Neural cell (in vitro differentiated cells): ENCODE data around the gene MEIOB. TPM values are rescaled to one million over a fixed set of nuclear protein-coding genes. Genes with fewer than 3 reads are reported as not detected.

Experiments used
- H2AFZ ChIP-seq: fragments of 200-600, 300-800 bp; sonication (generic), shearing (Covaris generic); 2 replicates; pipeline ENCODE4 v1.6.0; 2014; ENCODE audit warnings: low read depth, mild to moderate bottlenecking, antibody characterized with exemption, low read length, moderate library complexity
- H3F3A ChIP-seq: fragments of 200-600 bp; shearing (Covaris generic); 2 replicates; pipeline ENCODE4 v1.6.1; 2016; ENCODE audit warnings: mild to moderate bottlenecking, moderate library complexity, mixed read lengths, antibody characterized with exemption, low read length; ENCODE audit not compliant: insufficient read depth, poor library complexity, severe bottlenecking
- H3K27ac ChIP-seq: fragments of 200-600, 300-800 bp; sonication (generic), shearing (Covaris generic); 2 replicates; pipeline ENCODE4 v1.5.1; 2014; ENCODE audit warnings: mild to moderate bottlenecking, low read length, moderate library complexity
- H3K27me3 ChIP-seq: fragments of 300-800, 200-600 bp; sonication (generic), shearing (Covaris generic); 2 replicates; pipeline ENCODE4 v1.6.0; 2014; ENCODE audit warnings: mild to moderate bottlenecking, low read depth, low read length, moderate library complexity; ENCODE audit not compliant: insufficient read depth
- H3K36me3 ChIP-seq: fragments of 300-800, 200-600 bp; sonication (generic), shearing (Covaris generic); 2 replicates; pipeline ENCODE4 v1.5.1; 2014; ENCODE audit warnings: mild to moderate bottlenecking, antibody characterized with exemption, low read length, moderate library complexity; ENCODE audit not compliant: insufficient read depth
- H3K4me2 ChIP-seq: fragments of 300-800, 200-600 bp; sonication (generic), shearing (Covaris generic); 2 replicates; pipeline ENCODE4 v1.6.0; 2014; ENCODE audit warnings: mild to moderate bottlenecking, low read length
- H3K4me3 ChIP-seq: fragments of 300-800, 200-600 bp; sonication (generic), shearing (Covaris generic); 2 replicates; pipeline ENCODE4 v1.5.1; 2014; ENCODE audit warnings: mild to moderate bottlenecking, low read length, moderate library complexity
- H3K79me2 ChIP-seq: fragments of 200-600 bp; shearing (Covaris generic); replicated peaks from 2 replicates; pipeline ENCODE4 v1.6.0; 2014; ENCODE audit warnings: mild to moderate bottlenecking, low read length, moderate library complexity; ENCODE audit not compliant: insufficient read depth
- H3K9ac ChIP-seq: fragments of 300-800, 200-600 bp; sonication (generic), shearing (Covaris generic); 2 replicates; pipeline ENCODE4 v1.6.1; 2016; ENCODE audit warnings: mild to moderate bottlenecking, low read length, mixed read lengths
- H3K9me2 ChIP-seq: fragments of 200-600 bp; shearing (Covaris generic); 2 replicates; pipeline ENCODE4 v1.6.1; 2016; ENCODE audit warnings: mild to moderate bottlenecking, low read length, mixed read lengths; ENCODE audit not compliant: insufficient read depth
- H3K9me3 ChIP-seq: fragments of 200-600, 300-800 bp; sonication (generic), shearing (Covaris generic); 2 replicates; pipeline ENCODE4 v1.6.1; 2016; ENCODE audit warnings: mild to moderate bottlenecking, mixed run types, low read length, moderate library complexity, mixed read lengths
- H4K20me1 ChIP-seq: fragments of 200-600 bp; shearing (Covaris generic); 2 replicates; pipeline ENCODE4 v1.6.1; 2016; ENCODE audit warnings: mild to moderate bottlenecking, mixed run types; ENCODE audit not compliant: insufficient read depth
- EP300 ChIP-seq: fragments of 450-650 bp; conservative IDR thresholded peaks from 2 replicates; pipeline ENCODE4 v1.6.1; 2014; ENCODE audit warnings: antibody characterized with exemption, mild to moderate bottlenecking, moderate library complexity; ENCODE audit not compliant: poor library complexity, severe bottlenecking
- EZH2 ChIP-seq: fragments of 200-600, 300-800 bp; shearing (Covaris generic), sonication (generic); IDR thresholded peaks from 2 replicates; pipeline ENCODE4 v1.6.1; 2014; ENCODE audit warnings: antibody characterized with exemption, low read length, borderline replicate concordance, mild to moderate bottlenecking; ENCODE audit not compliant: insufficient read depth, poor library complexity, severe bottlenecking
- MXI1 ChIP-seq: fragments of 450-650 bp; conservative IDR thresholded peaks from 2 replicates; pipeline ENCODE4 v1.6.1; 2014; ENCODE audit warnings: antibody characterized with exemption, mild to moderate bottlenecking; ENCODE audit not compliant: poor library complexity, severe bottlenecking
- POLR2AphosphoS5 ChIP-seq: IDR thresholded peaks from 2 replicates; pipeline ENCODE4 v1.6.1; 2012
- RAD21 ChIP-seq: fragments of 450-650 bp; conservative IDR thresholded peaks from 2 replicates; pipeline ENCODE4 v1.6.1; 2014; ENCODE audit warnings: antibody characterized with exemption, mild to moderate bottlenecking, moderate library complexity
- SMC3 ChIP-seq: fragments of 450-650 bp; conservative IDR thresholded peaks from 2 replicates; pipeline ENCODE4 v1.6.1; 2014; ENCODE audit warnings: antibody characterized with exemption, mild to moderate bottlenecking, moderate library complexity; ENCODE audit not compliant: poor library complexity
- TAF1 ChIP-seq: IDR thresholded peaks from 2 replicates; pipeline ENCODE4 v1.6.1; 2012; ENCODE audit warnings: low read depth
- polyA plus RNA-seq: library from polyadenylated mRNA; depleted of rRNA; stranded (reverse); fragments of >200 nt; gene quantifications from 2 replicates; pipeline ENCODE4 v1.2.3, GENCODE V29; 2014
- TF ChIP-seq, protein P1 (sequence below): IDR thresholded peaks from 2 replicates; pipeline ENCODE4 v1.6.1; 2012; ENCODE audit warnings: borderline replicate concordance
- TF ChIP-seq, protein P2 (sequence below): fragments of 450-650 bp; IDR thresholded peaks from 2 replicates; pipeline ENCODE4 v1.5.1; 2014; ENCODE audit warnings: antibody characterized with exemption, mild to moderate bottlenecking, moderate library complexity; ENCODE audit not compliant: poor library complexity, severe bottlenecking

Gene MEIOB
- polyA plus RNA-seq, 1 donor from 2014 or later: not detected

GRCh38 chr16:1862394-1862793 lies 9.6 kb downstream of the MEIOB start:
- no peaks in the 10 kb centered on the region for H3K79me2 ChIP-seq
- no peaks in the 10 kb centered on the region for H3K9me2 ChIP-seq
- no peak for TF ChIP-seq EZH2
- TF ChIP-seq, protein P1, sequence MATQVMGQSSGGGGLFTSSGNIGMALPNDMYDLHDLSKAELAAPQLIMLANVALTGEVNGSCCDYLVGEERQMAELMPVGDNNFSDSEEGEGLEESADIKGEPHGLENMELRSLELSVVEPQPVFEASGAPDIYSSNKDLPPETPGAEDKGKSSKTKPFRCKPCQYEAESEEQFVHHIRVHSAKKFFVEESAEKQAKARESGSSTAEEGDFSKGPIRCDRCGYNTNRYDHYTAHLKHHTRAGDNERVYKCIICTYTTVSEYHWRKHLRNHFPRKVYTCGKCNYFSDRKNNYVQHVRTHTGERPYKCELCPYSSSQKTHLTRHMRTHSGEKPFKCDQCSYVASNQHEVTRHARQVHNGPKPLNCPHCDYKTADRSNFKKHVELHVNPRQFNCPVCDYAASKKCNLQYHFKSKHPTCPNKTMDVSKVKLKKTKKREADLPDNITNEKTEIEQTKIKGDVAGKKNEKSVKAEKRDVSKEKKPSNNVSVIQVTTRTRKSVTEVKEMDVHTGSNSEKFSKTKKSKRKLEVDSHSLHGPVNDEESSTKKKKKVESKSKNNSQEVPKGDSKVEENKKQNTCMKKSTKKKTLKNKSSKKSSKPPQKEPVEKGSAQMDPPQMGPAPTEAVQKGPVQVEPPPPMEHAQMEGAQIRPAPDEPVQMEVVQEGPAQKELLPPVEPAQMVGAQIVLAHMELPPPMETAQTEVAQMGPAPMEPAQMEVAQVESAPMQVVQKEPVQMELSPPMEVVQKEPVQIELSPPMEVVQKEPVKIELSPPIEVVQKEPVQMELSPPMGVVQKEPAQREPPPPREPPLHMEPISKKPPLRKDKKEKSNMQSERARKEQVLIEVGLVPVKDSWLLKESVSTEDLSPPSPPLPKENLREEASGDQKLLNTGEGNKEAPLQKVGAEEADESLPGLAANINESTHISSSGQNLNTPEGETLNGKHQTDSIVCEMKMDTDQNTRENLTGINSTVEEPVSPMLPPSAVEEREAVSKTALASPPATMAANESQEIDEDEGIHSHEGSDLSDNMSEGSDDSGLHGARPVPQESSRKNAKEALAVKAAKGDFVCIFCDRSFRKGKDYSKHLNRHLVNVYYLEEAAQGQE: no peak
- no peak for TF ChIP-seq TAF1
- H2AFZ ChIP-seq: no peak overlapping the region
- H3K9me3 ChIP-seq: no peaks in the 10 kb centered on the region
- H3K4me2 ChIP-seq: no peak overlapping the region
- H3K27me3 ChIP-seq: peaks cover 56% of the 10 kb centered on the region
- no peak overlapping the region for H3K4me3 ChIP-seq
- H3K27ac ChIP-seq: no peak overlapping the region
- H3K9ac ChIP-seq: no peak overlapping the region
- no peaks in the 10 kb centered on the region for H3K36me3 ChIP-seq
- H3F3A ChIP-seq: no peaks in the 10 kb centered on the region
- no peaks in the 10 kb centered on the region for H4K20me1 ChIP-seq

DNA sequence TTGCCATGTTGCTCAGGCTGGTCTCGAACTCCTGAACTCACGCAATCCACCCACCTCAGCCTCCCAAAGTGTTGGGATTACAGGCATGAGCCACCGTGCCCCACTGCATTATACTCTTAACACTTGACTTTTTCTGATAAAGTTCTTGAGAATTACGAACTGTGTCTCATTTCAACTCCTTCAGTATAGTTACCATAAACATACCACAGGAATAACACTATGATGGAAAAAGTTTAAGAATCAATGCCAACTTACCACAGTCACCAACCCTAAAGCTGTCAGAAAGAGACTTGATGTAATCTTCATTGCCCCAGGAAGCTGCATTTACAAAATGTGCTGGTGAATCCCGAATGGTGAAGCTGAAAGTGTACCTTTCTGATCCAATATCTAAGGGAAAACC lies 10.2 kb downstream of the MEIOB start:
- Histone ChIP-seq H3K36me3 (no peaks in the 10 kb centered on the region), H3K4me2 (no peak overlapping the region), H3K27me3 (peaks cover 57% of the 10 kb centered on the region), H3K9me3 (no peaks in the 10 kb centered on the region), H3K4me3 (no peak overlapping the region), H3K79me2 (no peaks in the 10 kb centered on the region), H4K20me1 (no peaks in the 10 kb centered on the region), H2AFZ (no peak overlapping the region), H3K9me2 (no peaks in the 10 kb centered on the region), H3F3A (no peaks in the 10 kb centered on the region), H3K9ac (no peak overlapping the region), H3K27ac (no peak overlapping the region)
- no peak for TF ChIP-seq TAF1
- no peak for TF ChIP-seq MXI1
- TF ChIP-seq, protein P2, sequence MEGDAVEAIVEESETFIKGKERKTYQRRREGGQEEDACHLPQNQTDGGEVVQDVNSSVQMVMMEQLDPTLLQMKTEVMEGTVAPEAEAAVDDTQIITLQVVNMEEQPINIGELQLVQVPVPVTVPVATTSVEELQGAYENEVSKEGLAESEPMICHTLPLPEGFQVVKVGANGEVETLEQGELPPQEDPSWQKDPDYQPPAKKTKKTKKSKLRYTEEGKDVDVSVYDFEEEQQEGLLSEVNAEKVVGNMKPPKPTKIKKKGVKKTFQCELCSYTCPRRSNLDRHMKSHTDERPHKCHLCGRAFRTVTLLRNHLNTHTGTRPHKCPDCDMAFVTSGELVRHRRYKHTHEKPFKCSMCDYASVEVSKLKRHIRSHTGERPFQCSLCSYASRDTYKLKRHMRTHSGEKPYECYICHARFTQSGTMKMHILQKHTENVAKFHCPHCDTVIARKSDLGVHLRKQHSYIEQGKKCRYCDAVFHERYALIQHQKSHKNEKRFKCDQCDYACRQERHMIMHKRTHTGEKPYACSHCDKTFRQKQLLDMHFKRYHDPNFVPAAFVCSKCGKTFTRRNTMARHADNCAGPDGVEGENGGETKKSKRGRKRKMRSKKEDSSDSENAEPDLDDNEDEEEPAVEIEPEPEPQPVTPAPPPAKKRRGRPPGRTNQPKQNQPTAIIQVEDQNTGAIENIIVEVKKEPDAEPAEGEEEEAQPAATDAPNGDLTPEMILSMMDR: no peak
- TF ChIP-seq EZH2: no peak
- no peak for TF ChIP-seq POLR2AphosphoS5
- no peak for TF ChIP-seq RAD21
- TF ChIP-seq EP300: no peak

- no peaks in the 10 kb centered on the region for H4K20me1 ChIP-seq
- H3K4me3 ChIP-seq: no peak overlapping the region
- no peaks in the 10 kb centered on the region for H3K9me2 ChIP-seq
- H3K9me3 ChIP-seq: no peaks in the 10 kb centered on the region
- H3K27me3 ChIP-seq: peaks cover 50% of the 10 kb centered on the region
- TF ChIP-seq EP300: no peak
- TF ChIP-seq EZH2: no peak
- no peak for TF ChIP-seq RAD21
- TF ChIP-seq TAF1: no peak
- no peak for TF ChIP-seq SMC3
- no peak for TF ChIP-seq POLR2AphosphoS5
- TF ChIP-seq, protein P1: no peak
- no peak for TF ChIP-seq MXI1
- TF ChIP-seq, protein P2: no peak
- no peaks in the 10 kb centered on the region for H3K79me2 ChIP-seq
- H3K36me3 ChIP-seq: no peaks in the 10 kb centered on the region
- H2AFZ ChIP-seq: no peak overlapping the region
- H3K4me2 ChIP-seq: no peak overlapping the region
- H3K27ac ChIP-seq: no peak overlapping the region
- no peaks in the 10 kb centered on the region for H3F3A ChIP-seq
- H3K9ac ChIP-seq: no peak overlapping the region
These were observed 12.3 kb downstream of the MEIOB start for GRCh38 chr16:1859650-1860049.
